Measurements from ENCODE around the gene ADAD1. TPM values are rescaled to one million over a fixed set of nuclear protein-coding genes. Genes with fewer than 3 reads are reported as not detected.

ADAD1 gene
- total RNA-seq, 4 donors from 2014 or later: not detected

DNA sequence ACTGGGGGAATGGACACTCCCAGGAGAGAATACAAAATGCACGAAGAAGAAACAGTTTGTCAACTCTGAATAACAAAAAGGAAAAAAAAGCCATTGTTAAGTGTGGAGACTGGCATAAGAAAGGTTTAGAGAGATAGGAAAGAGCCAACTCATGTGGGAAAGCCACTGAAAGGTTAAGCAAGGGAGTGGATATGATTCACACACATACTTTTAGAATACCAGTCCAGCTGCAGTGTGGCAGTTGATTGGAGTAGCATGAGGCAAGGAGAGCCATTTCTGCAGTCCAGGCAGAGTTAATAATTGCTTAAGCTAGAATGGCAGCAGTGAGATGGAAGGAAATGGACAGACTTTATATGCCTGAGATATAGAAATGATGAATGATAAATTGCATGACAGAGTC is 36.9 kb upstream of the ADAD1 start:
- Histone ChIP-seq H3K36me3 (peaks cover 0 to 40% (median 19%) of the 10 kb centered on the region in 4 donors), H3K27me3 (no peaks in the 10 kb centered on the region), H3K27ac (no peak overlapping the region), H3K4me3 (no peak overlapping the region), H3K4me1 (no peaks in the 10 kb centered on the region), H3K9me3 (no peaks in the 10 kb centered on the region)
- in situ Hi-C loops (cut with MboI; ENCODE audit: low pct_ligation_motif_present in 1 of 4, low pct_unique_long_range_greater_than_20kb in 1 of 4, low sequenced_read_pairs in 3 of 4): loop anchor here in 1 of 4 donors (25.0 kb wide), 1 partner anchor 105 kb away; no protein-coding TSS in a partner anchor
- intact Hi-C loops (cut with DNase I; ENCODE audit: low total_unique reads): no loop called here
- TF ChIP-seq POLR2AphosphoS5 (IDR thresholded peaks at IDR 0.05) (no peak), EP300 (IDR thresholded peaks at IDR 0.05; ENCODE audit: low read depth) (no peak), POLR2A (IDR thresholded peaks at IDR 0.05) (no peak)
- TF ChIP-seq, protein P1, sequence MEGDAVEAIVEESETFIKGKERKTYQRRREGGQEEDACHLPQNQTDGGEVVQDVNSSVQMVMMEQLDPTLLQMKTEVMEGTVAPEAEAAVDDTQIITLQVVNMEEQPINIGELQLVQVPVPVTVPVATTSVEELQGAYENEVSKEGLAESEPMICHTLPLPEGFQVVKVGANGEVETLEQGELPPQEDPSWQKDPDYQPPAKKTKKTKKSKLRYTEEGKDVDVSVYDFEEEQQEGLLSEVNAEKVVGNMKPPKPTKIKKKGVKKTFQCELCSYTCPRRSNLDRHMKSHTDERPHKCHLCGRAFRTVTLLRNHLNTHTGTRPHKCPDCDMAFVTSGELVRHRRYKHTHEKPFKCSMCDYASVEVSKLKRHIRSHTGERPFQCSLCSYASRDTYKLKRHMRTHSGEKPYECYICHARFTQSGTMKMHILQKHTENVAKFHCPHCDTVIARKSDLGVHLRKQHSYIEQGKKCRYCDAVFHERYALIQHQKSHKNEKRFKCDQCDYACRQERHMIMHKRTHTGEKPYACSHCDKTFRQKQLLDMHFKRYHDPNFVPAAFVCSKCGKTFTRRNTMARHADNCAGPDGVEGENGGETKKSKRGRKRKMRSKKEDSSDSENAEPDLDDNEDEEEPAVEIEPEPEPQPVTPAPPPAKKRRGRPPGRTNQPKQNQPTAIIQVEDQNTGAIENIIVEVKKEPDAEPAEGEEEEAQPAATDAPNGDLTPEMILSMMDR (IDR thresholded peaks at IDR 0.05): no peak
- DNase-seq: no peak
- 91 to 100% methylated on average over 1 of the region's 1 CpG for WGBS, 2 donors (ENCODE audit: low coverage in 1 of 2)

DNA sequence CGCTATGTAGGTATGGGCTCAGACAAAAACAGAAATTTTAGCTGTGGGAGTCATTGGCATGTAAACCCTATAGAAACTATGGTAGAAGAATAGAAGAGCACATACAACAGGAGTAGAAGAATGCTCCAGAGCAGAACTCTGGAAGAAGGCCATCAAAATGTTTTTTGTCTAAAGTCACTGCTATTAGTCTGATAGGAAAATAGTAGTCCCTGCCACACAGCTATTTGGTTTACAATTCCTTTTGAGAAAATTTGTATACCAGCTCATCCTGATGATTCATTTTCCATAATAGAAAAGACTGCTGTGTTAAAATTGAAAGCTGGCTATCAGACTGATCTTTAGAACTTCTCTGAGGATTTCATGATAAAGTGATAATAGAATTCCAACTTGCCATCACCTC is 32.8 kb upstream of the ADAD1 start:
- in situ Hi-C loops (cut with MboI; ENCODE audit: low pct_ligation_motif_present in 1 of 4, low pct_unique_long_range_greater_than_20kb in 1 of 4, low sequenced_read_pairs in 3 of 4): loop anchor here in 1 of 4 donors (25.0 kb wide), 1 partner anchor 109 kb away; no protein-coding TSS in a partner anchor
- WGBS, 2 donors (ENCODE audit: low coverage in 1 of 2): 100% methylated on average over 1 of the region's 1 CpG

DNA sequence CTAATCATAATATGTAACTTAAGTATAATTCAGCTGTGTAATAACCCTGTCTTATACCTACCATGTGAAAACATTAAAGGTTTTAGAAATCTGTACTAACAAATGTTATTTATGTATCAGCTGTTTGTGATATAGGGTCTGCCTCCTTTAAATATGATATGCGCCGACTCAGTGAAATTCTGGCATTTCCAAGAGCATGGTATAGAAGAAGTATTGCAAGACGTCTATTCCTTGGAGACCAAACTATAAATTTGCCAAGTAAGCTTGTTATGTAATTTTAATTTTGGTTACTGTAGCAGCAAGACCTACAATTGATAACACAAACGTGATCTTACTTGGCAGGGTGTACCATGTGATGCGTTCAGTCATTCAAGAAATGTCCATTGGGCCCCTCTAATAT is 32.3 kb upstream of the ADAD1 start:
- in situ Hi-C loops (cut with MboI; ENCODE audit: low pct_ligation_motif_present in 1 of 4, low pct_unique_long_range_greater_than_20kb in 1 of 4, low sequenced_read_pairs in 3 of 4) (loop anchor here in 1 of 4 donors (25.0 kb wide), 1 partner anchor 109 kb away; no protein-coding TSS in a partner anchor), intact Hi-C loops (cut with DNase I; ENCODE audit: low total_unique reads) (no loop called here)
- Histone ChIP-seq H3K36me3 (peaks cover 0 to 69% (median 24%) of the 10 kb centered on the region in 4 donors), H3K27ac (no peak overlapping the region), H3K4me1 (no peaks in the 10 kb centered on the region), H3K9me3 (no peaks in the 10 kb centered on the region), H3K4me3 (no peak overlapping the region), H3K27me3 (no peaks in the 10 kb centered on the region)
- 86 to 94% methylated on average over 5 of the region's 5 CpGs for WGBS, 2 donors (ENCODE audit: low coverage in 1 of 2)
- TF ChIP-seq EP300 (IDR thresholded peaks at IDR 0.05; ENCODE audit: low read depth) (no peak), POLR2AphosphoS5 (IDR thresholded peaks at IDR 0.05) (no peak), POLR2A (IDR thresholded peaks at IDR 0.05) (no peak)
- TF ChIP-seq, protein P1 (IDR thresholded peaks at IDR 0.05): no peak
- DNase-seq: no peak

More for the DNA sequence above, 32.8 kb upstream of the ADAD1 start:
- no peak for DNase-seq
- intact Hi-C loops (cut with DNase I; ENCODE audit: low total_unique reads): no loop called here
- peaks cover 0 to 64% (median 22%) of the 10 kb centered on the region in 4 donors for H3K36me3 ChIP-seq
- H3K27me3 ChIP-seq: no peaks in the 10 kb centered on the region
- no peak for TF ChIP-seq EP300 (IDR thresholded peaks at IDR 0.05; ENCODE audit: low read depth)
- no peak for TF ChIP-seq POLR2A (IDR thresholded peaks at IDR 0.05)
- TF ChIP-seq POLR2AphosphoS5 (IDR thresholded peaks at IDR 0.05): no peak
- TF ChIP-seq, protein P1 (IDR thresholded peaks at IDR 0.05): no peak
- no peak overlapping the region for H3K27ac ChIP-seq
- H3K4me3 ChIP-seq: no peak overlapping the region
- H3K9me3 ChIP-seq: no peaks in the 10 kb centered on the region
- no peaks in the 10 kb centered on the region for H3K4me1 ChIP-seq

DNA sequence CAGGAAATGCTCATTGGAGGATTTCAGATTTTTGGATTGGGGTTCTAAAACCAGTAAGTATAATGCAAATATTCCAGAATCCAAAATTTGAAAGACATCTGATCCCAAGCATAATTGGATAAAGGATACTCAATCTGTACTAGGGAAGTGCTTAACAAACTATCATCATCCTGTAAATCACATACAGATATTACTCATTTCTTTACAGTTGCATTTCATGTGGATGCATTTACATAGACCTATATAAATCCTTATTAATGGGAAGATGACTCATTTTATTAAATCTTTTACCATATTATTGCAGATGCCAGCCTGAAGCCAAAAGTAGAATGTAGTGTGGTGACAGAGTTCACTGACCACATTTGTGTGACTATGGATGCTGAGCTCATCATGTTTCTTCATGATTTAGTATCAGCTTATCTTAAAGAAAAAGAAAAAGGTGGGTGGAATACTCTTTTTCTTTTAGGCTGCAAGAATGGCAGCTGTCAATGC is 22.4 kb upstream of the ADAD1 start:
- TF ChIP-seq POLR2A (IDR thresholded peaks at IDR 0.05) (no peak), EP300 (IDR thresholded peaks at IDR 0.05; ENCODE audit: low read depth) (no peak), POLR2AphosphoS5 (IDR thresholded peaks at IDR 0.05) (no peak)
- TF ChIP-seq, protein P1 (IDR thresholded peaks at IDR 0.05): no peak
- DNase-seq: no peak
- no peaks in the 10 kb centered on the region for H3K4me1 ChIP-seq
- H3K27ac ChIP-seq: no peak overlapping the region
- in situ Hi-C loops (cut with MboI; ENCODE audit: low pct_ligation_motif_present in 1 of 4, low pct_unique_long_range_greater_than_20kb in 1 of 4, low sequenced_read_pairs in 3 of 4): no loop called here
- H3K4me3 ChIP-seq: no peak overlapping the region
- intact Hi-C loops (cut with DNase I; ENCODE audit: low total_unique reads): no loop called here
- no peaks in the 10 kb centered on the region for H3K9me3 ChIP-seq
- H3K27me3 ChIP-seq: no peaks in the 10 kb centered on the region
- H3K36me3 ChIP-seq: peaks cover 0 to 70% (median 22%) of the 10 kb centered on the region in 4 donors
